GM23338 (cell line): ENCODE data around the gene DAGLA. TPM values are rescaled to one million over a fixed set of nuclear protein-coding genes. Genes with fewer than 3 reads are reported as not detected.

Source experiments
- ATAC-seq: fragments of 200-7000 bp; cut with Tn5 transposase; 3 replicates; pipeline ENCODE4 v1.9.1; 2020
- DNase-seq: peaks from one replicate; pipeline ENCODE4 v3.0.0-alpha.2; 2015; ENCODE audit warnings: low spot score
- H2AFZ ChIP-seq: fragments of 200-600 bp; sonication (generic); 2 replicates; pipeline ENCODE4 v1.8.0; 2016; ENCODE audit warnings: antibody characterized with exemption, mild to moderate bottlenecking, moderate library complexity
- H3F3A ChIP-seq: fragments of 200-600 bp; sonication (generic); replicated peaks from 2 replicates; pipeline ENCODE4 v1.8.0; 2017; ENCODE audit warnings: antibody characterized with exemption, mixed run types, low read depth
- H3K27ac ChIP-seq: fragments of 200-600 bp; sonication (generic); 2 replicates; pipeline ENCODE4 v1.6.1; 2016; ENCODE audit warnings: low read depth
- H3K27me3 ChIP-seq: fragments of 200-600 bp; sonication (generic); 2 replicates; pipeline ENCODE4 v1.8.0; 2016; ENCODE audit warnings: mild to moderate bottlenecking, mixed run types, moderate library complexity; ENCODE audit not compliant: insufficient read depth
- H3K36me3 ChIP-seq: fragments of 200-600 bp; sonication (generic); 2 replicates; pipeline ENCODE4 v1.8.0; 2016; ENCODE audit warnings: mild to moderate bottlenecking; ENCODE audit not compliant: insufficient read depth
- H3K4me1 ChIP-seq: fragments of 200-600 bp; sonication (generic); 2 replicates; pipeline ENCODE4 v1.8.0; 2016; ENCODE audit warnings: mild to moderate bottlenecking, moderate library complexity; ENCODE audit not compliant: insufficient read depth
- H3K4me2 ChIP-seq: fragments of 200-600 bp; sonication (generic); 2 replicates; pipeline ENCODE4 v1.7.1; 2017; ENCODE audit warnings: mixed run types
- H3K4me3 ChIP-seq: fragments of 200-600 bp; sonication (generic); 2 replicates; pipeline ENCODE4 v1.6.1; 2016; ENCODE audit warnings: mixed run types
- H3K79me2 ChIP-seq: fragments of 200-600 bp; sonication (generic); replicated peaks from 2 replicates; pipeline ENCODE4 v1.8.0; 2017; ENCODE audit warnings: mild to moderate bottlenecking; ENCODE audit not compliant: insufficient read depth
- H3K9me2 ChIP-seq: fragments of 200-600 bp; sonication (generic); 2 replicates; pipeline ENCODE4 v1.8.0; 2017; ENCODE audit not compliant: insufficient read depth
- H4K20me1 ChIP-seq: fragments of 200-600 bp; sonication (generic); replicated peaks from 2 replicates; pipeline ENCODE4 v1.8.0; 2017; ENCODE audit warnings: mild to moderate bottlenecking; ENCODE audit not compliant: insufficient read depth
- H3K27ac Mint-ChIP-seq: 2 replicates; pipeline ENCODE4 v1.8.0; 2020; ENCODE audit warnings: inconsistent platforms, mild to moderate bottlenecking, moderate library complexity, mixed read lengths
- H3K27me3 Mint-ChIP-seq: 3 replicates; pipeline ENCODE4 v1.8.0; 2022; ENCODE audit warnings: low read depth, mild to moderate bottlenecking, moderate library complexity, mixed read lengths, inconsistent platforms; ENCODE audit not compliant: insufficient read depth, poor library complexity
- H3K36me3 Mint-ChIP-seq: 3 replicates; pipeline ENCODE4 v1.8.0; 2021; ENCODE audit warnings: low read depth, mild to moderate bottlenecking, inconsistent platforms, moderate library complexity, mixed read lengths
- H3K4me1 Mint-ChIP-seq: 3 replicates; pipeline ENCODE4 v1.8.0; 2020; ENCODE audit warnings: mild to moderate bottlenecking, inconsistent platforms, mixed read lengths
- H3K4me3 Mint-ChIP-seq: 3 replicates; pipeline ENCODE4 v1.8.0; 2021; ENCODE audit warnings: moderate library complexity, mild to moderate bottlenecking, inconsistent platforms, mixed read lengths
- H3K9me3 Mint-ChIP-seq: 3 replicates; pipeline ENCODE4 v1.8.0; 2020; ENCODE audit warnings: moderate library complexity, mild to moderate bottlenecking, inconsistent platforms, mixed read lengths
- CREB1 ChIP-seq: fragments of 250-450 bp; sonication (Bioruptor Pico); IDR thresholded peaks from 2 replicates; pipeline ENCODE4 v1.5.0; 2020; ENCODE audit warnings: low read depth, mild to moderate bottlenecking, moderate library complexity
- CTCF ChIP-seq, 2 experiments: fragments of 200-600 bp in 1 of 2; sonication (generic) in 1 of 2; conservative IDR thresholded peaks; 2 replicates each; pipeline versions ENCODE4 v1.5.1 to v1.6.1; 2016 to 2017; ENCODE audit warnings: antibody characterized with exemption in 2 of 2, low read depth in 2 of 2, mild to moderate bottlenecking in 2 of 2, moderate library complexity in 1 of 2
- ETS1 ChIP-seq: IDR thresholded peaks from 2 replicates; pipeline ENCODE4 v1.6.1; 2016; ENCODE audit warnings: antibody characterized with exemption
- EZH2 ChIP-seq: fragments of 200-600 bp; sonication (generic); IDR thresholded peaks from one replicate; pipeline ENCODE4 v1.8.0; 2017; ENCODE audit warnings: antibody characterized with exemption, mild to moderate bottlenecking, low read depth; ENCODE audit not compliant: unreplicated experiment
- EZH2phosphoT487 ChIP-seq: fragments of 200-600 bp; sonication (generic); IDR thresholded peaks from one replicate; pipeline ENCODE4 v1.8.1; 2018; ENCODE audit warnings: antibody characterized with exemption; ENCODE audit not compliant: unreplicated experiment
- JUNB ChIP-seq: IDR thresholded peaks from one replicate; pipeline ENCODE4 v1.6.1; 2016; ENCODE audit warnings: antibody characterized with exemption; ENCODE audit not compliant: unreplicated experiment
- NANOG ChIP-seq: IDR thresholded peaks from 2 replicates; pipeline ENCODE4 v1.6.1; 2016; ENCODE audit warnings: antibody characterized with exemption, borderline replicate concordance
- POLR2AphosphoS5 ChIP-seq: IDR thresholded peaks from 2 replicates; pipeline ENCODE4 v1.6.1; 2016; ENCODE audit warnings: antibody characterized with exemption, low read depth
- REST ChIP-seq: IDR thresholded peaks from one replicate; pipeline ENCODE4 v1.6.1; 2018; ENCODE audit warnings: antibody characterized with exemption; ENCODE audit not compliant: unreplicated experiment
- STAT1 ChIP-seq: IDR thresholded peaks from one replicate; pipeline ENCODE4 v1.6.1; 2016; ENCODE audit warnings: antibody characterized with exemption; ENCODE audit not compliant: unreplicated experiment
- ZNF114 ChIP-seq: fragments of 250-450 bp; sonication (Bioruptor Pico); IDR thresholded peaks from 2 replicates; pipeline ENCODE4 v1.5.0; 2020; ENCODE audit warnings: mild to moderate bottlenecking, moderate library complexity
- ZNF331 ChIP-seq: fragments of 250-450 bp; sonication (Bioruptor Pico); IDR thresholded peaks from 2 replicates; pipeline ENCODE4 v1.5.0; 2020; ENCODE audit warnings: low read depth, mild to moderate bottlenecking, moderate library complexity
- ZNF462 ChIP-seq: fragments of 250-450 bp; sonication (Bioruptor Pico); IDR thresholded peaks from 2 replicates; pipeline ENCODE4 v1.5.0; 2020; ENCODE audit warnings: mild to moderate bottlenecking, moderate library complexity
- polyA plus RNA-seq: library from polyadenylated mRNA; unstranded; fragments of >200 nt; fragmentation: Nextera tagmentation; extraction: Ambion mirVana; gene quantifications from 2 replicates; pipeline ENCODE4 v1.2.1, GENCODE V29; 2016
- total RNA-seq: library from RNA; depleted of rRNA; stranded (reverse); fragments of >200 nt; shearing (Covaris generic); gene quantifications from 2 replicates; pipeline ENCODE4 v1.2.3, GENCODE V29; 2014

Gene DAGLA
- total and polyA plus RNA-seq, 2 experiments from 2014 or later = 0.55 to 2.5 TPM

GRCh38 chr11:61742391-61742790 is 62.2 kb downstream of the DAGLA start:
- Histone ChIP-seq H3K27me3 (no peaks in the 10 kb centered on the region), H3K4me1 (no peaks in the 10 kb centered on the region; the same call in 1 of the 2 replicates), H3K27ac (no peak overlapping the region), H3K4me3 (no peak overlapping the region), H3K79me2 (no peaks in the 10 kb centered on the region), H4K20me1 (no peaks in the 10 kb centered on the region), H3K36me3 (no peaks in the 10 kb centered on the region), H2AFZ (no peak overlapping the region), H3F3A (no peaks in the 10 kb centered on the region), H3K4me2 (no peak overlapping the region), H3K9me2 (no peaks in the 10 kb centered on the region)
- Mint-ChIP-seq H3K27ac (no peak overlapping the region), H3K27me3 (peaks cover 13% of the 10 kb centered on the region), H3K36me3 (peaks cover 9% of the 10 kb centered on the region; the same call in 2 of the 3 replicates), H3K4me3 (no peak overlapping the region), H3K4me1 (peaks cover 6% of the 10 kb centered on the region; the same call in 1 of the 3 replicates), H3K9me3 (no peaks in the 10 kb centered on the region)
- ATAC-seq (no peak), DNase-seq (no peak)
- no peak for TF ChIP-seq ZNF462 (CRISPR knock-in tag)
- no peak for TF ChIP-seq STAT1
- TF ChIP-seq POLR2AphosphoS5 = no peak
- no peak for TF ChIP-seq EZH2
- TF ChIP-seq ZNF114 (CRISPR knock-in tag) = no peak
- no peak for TF ChIP-seq CREB1 (CRISPR knock-in tag)
- TF ChIP-seq JUNB = no peak
- no peak for TF ChIP-seq ZNF331 (CRISPR knock-in tag)
- TF ChIP-seq CTCF (conservative IDR thresholded peaks at IDR 0.05; ENCODE audit: low read depth in 2 of 2) = no peak
- no peak for TF ChIP-seq REST
- TF ChIP-seq ETS1 = no peak
- no peak for TF ChIP-seq EZH2phosphoT487
- TF ChIP-seq NANOG = no peak
